ENCODE results near the gene LSP1.

The LSP1 gene

DNA sequence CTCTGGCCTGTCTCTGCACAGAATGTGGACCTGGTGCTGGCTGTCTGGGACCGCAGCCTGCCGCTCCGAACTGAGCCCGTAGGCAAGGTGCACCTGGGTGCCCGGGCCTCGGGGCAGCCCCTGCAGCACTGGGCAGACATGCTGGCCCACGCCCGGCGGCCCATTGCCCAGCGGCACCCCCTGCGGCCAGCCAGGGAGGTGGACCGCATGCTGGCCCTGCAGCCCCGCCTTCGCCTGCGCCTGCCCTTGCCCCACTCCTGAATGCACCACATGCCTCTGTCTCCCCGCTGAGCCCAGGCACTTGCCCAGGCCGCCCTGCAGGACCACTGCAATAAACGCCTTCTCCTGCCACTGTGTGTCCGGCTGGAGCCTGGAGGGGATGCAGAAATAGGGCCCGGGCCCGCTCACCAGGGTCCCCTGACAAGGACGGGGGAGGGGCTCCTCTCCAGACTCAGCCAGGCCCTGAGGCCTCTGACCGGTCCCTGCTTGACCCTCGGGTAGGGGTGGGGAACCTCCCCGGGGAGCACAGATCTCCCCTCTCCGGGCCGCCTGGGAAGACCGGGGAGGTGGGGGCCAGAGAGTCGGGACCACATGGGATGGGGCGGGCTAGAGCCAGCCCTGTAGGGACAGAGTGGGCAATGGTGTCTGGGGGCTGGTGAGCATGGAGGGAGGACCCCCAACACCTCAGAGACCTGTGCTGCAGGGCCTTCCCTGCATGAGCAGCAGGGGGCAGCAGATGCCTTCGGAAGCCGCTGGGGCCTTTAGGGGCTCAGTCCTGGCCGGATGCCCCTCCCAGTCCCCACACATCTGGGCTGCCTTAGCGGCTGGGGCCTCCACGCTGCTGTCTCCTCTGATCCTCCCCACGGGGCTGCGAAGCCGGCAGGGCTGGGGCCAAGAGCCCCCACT is 15.5 kb upstream of the LSP1 start:
- peak in 14 of 56 donors; percentile 7 to 54 (median 33) for DNase-seq

DNA sequence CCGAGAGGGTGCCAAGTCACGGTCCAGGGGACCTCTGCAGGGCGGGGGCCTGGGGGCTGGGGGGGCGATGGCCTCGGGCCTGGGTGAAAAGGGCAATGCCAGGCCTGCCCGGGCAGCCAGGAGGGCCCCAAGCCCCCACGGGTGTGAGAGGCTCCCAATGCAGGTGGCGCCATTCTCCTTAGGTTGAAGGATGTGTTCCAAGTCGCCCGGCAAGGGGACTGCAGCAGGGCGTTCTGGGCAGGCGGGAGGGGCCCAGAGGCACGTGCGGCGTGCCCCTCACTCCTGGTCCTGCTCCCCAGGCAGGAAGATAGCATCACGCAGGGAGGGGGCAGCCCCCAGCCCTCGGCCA is 14.8 kb upstream of the LSP1 start:
- no peak for DNase-seq

DNA sequence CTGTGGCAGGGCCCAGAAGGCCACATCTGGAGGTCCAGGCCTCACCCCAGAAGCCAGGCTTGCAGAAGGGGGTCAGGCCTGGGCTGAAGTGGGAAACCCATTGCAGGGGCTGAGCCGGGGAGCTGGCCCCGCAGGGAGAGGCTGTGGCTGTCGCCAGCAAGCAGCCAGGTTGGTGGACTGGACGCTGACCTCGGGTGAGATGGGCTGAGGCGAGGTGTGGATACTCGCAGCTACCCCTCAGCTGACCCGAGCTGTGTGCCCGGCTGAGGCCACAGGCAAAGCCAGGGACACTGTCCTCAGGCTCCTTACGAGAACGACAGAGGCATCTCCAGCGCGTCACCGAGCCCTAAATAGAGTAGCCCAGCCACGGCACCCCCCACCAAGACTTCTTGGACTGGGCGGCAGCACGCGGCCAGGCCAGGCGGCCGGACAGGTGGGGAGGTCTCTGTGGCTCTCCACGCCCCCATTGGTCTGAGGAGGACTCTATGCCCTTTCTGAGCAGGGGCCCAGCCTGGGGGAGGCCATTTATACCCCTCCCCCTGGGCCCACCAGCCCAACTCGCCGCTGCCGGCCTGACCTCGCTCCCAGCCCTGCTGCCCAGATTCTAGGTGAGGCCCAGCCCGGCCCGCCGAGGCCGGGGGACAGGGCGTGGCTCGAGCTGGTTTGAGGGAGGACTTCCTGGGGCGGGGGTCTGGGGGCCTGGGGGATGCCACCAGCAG is 14.3 kb upstream of the LSP1 start, which contains the start of gene TNNI2:
TNNI2 (plus strand) TSS at position 556 of the 719 bp plus-strand sequence. CDS start 716 bp downstream, outside the sequence.
- no peak for DNase-seq

DNA sequence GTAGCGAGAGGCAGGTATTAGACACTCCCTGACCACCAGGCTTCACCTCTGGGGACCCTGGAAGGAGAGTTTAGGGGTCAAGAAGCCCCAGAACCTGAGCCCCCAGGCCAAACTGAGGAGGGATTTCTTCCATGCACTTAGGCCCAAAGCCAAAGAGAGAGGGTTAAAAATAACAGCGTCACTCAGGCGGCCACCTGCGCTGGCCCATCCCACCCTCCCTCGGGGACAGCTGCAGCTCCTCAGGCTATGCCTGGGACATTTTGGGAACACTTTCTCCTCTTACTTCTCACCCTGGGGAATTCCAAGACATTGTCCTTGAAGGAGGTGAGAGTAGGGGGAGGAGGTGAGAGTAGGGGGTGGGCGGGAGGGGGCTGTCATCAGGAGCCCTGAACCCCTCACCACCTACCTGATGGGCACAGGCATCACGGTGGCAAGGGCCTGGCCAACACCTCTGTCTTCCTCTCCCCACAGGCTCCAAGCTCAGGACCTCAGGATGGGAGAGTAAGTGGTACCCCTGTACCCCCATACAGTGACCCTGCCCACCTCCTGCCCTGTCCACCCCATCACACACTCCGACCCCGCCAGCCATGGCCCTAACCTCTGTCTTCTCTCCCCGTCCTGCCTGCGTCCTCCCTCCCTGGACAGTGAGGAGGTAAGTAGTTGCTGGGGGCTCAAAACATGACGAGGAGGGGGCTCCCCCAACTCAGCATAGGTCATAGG is 13.5 kb upstream of the LSP1 start:
- no peak for DNase-seq

DNA sequence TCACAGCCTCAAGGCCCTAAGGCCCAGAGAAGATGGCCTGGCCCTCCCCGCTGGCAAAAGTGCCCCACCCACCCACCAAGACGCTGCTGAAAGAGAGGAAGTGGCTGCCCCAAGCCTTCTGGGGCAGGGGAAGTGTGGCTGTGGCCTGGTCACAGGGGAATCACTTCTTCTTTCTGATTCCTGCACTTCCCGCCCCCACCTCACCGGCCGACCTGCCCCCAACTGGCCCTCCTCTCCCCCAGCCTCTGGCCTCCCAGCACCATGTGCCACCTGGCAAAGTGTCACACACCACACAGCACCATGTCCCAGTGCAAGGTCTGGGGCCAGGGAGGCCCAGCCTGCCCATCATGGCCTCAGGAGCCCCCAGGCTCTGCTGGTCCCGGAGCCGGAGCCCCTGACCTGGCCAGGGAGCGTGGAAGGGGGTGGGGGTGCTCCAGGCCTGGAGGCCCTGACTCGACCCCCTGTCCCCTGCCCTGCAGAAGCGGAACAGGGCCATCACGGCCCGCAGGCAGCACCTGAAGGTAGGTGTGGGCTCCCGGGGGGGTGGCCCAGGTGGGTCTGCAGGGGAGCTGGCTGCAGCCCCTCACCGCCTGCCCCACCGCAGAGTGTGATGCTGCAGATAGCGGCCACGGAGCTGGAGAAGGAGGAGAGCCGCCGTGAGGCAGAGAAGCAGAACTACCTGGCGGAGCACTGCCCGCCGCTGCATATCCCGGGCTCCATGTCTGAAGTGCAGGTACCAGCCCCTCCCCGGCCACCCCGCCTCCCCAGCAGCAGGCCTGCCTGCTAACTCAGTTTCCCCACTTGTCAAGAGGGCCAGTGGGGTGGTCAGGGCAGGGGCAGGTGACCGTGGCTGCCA is 12.7 kb upstream of the LSP1 start:
- DNase-seq = peak in 15 of 56 donors; percentile 11 to 50 (median 35)

DNA sequence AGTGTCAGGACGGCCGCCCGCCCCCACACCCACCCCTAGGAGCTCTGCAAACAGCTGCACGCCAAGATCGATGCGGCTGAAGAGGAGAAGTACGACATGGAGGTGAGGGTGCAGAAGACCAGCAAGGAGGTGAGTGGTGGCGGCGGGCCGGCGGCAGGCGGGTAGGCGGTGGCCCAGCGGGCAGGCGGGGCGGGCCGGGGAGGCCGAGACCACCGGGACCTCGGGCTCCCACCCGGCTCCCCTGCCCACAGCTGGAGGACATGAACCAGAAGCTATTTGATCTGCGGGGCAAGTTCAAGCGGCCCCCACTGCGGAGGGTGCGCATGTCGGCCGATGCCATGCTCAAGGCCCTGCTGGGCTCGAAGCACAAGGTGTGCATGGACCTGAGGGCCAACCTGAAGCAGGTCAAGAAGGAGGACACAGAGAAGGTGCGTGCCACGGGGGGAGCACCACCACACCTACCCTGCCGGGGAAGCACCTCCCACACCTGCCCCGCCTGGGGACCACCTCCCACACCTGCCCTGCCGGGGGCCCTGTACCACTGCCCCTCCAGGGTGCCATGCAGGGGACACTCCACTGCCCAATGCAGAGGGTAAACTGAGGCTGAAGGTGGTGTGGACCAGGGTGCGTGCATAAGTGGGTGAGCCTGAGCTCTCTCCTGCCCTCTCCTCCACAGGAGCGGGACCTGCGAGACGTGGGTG is 12.0 kb upstream of the LSP1 start:
- no peak for DNase-seq

DNA sequence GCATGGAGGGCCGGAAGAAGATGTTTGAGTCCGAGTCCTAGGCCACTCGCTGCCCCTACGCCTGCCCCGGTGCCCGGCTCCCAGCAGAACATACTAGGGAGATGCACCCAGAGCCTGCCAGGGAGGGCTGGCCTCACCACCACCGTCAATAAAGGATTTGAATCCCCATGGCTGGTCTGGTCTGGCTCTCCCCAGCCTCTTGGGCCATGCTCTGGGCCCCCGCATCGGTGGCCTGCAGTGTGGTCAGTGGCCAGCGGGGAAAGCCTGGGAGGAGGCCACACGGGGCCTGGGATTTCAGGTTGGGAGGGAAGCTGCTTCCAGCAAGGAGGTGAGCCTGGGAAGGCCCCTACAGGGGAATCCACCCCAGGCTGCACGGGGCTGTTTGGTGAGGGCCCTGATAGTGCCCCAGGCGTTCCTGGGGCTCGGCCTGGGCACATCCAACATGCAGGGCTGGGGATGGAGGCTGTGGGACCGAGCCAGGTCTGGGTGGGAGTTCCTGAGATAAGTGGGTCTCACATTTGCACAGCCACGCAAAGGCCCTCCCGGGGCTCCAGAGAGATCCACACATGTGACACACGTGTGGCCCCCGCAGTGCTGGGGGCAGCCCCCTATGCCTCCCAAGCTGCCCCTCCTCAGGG is 11.3 kb upstream of the LSP1 start:
- no peak for DNase-seq

DNA sequence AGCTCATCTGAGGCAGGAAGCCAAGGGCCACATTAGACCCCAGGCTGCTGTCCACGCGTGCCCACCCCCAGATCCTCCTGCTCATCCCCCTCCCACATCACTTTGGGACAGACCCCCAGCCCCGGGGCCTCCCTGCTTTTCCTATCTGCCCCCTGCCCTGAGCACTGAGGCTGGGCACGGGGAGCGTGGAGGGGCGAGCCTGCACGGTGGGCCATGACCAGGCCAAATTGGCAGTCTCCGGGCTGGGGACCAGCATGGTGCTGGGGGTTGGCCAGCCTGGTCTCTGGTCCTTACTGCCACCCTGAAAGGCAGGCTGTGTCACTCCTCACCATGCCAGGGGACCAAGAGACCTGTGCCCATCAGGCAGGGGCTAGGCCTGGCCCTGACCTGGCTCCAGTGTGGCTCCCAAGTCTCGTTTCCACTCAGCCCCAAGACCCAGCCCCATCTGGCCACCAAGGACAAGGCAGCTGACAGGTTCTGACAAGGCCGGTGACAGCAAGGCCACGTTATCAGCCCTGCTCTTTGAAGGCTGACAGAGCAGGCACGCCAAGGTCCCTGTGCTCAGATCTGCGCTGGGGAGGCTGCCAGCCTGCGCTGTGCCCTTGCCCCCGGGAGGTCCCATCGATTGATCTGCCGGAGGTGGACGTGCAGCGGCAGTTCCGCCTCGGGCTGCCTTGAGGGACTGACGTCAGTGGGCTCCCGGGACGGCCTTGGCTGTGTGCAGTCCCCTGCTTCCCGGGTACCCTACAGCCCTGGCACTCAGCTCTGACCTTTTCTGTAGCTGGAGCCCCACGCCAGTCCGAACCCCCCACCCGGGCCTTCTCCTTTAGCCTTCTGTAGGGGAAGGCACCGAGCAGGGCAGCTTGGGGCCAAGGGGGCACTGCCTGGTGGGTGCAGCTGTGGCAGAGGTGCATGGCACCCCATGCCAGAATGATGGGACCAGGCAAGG is 10.5 kb upstream of the LSP1 start:
- DNase-seq = no peak

DNA sequence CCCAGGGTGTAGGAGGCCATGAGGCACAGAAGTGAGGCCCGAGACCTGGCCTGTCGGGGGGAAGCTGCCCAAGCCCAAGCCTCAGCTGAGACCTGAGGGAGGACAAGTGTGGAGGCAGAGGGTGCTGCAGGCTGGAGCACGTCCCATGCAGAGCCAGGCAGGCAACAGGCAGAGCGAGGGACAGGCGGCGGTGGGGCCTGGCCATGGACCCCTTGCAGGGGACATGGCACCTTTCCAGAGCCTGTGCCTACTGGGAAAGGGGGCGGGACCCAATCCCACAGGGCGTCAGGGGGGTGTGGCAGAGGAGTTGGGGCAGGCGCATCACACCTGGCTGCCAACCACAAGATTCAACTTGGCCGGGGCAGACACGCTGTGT is 9.8 kb upstream of the LSP1 start:
- DNase-seq = no peak

DNA sequence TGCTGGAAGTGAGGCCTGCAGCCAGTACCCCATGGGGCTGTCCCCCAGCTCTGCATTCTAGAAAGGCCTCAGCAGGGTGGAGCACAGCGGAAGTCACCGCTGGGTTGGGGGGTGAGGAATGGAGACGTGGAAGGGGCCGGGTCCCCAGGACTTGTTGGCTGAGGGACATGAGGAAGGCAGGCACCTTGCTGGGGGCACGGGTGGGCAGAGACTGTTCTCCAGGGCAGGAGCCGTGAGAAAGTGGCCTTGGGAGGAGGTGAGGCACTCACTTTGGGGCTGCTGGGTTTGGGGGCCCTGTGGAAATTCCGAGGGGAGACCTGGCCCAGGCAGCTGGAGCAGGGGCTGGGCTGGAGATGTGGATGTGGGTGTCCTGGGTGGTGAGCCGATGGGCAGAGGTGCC is 9.1 kb upstream of the LSP1 start:
- DNase-seq = no peak

DNA sequence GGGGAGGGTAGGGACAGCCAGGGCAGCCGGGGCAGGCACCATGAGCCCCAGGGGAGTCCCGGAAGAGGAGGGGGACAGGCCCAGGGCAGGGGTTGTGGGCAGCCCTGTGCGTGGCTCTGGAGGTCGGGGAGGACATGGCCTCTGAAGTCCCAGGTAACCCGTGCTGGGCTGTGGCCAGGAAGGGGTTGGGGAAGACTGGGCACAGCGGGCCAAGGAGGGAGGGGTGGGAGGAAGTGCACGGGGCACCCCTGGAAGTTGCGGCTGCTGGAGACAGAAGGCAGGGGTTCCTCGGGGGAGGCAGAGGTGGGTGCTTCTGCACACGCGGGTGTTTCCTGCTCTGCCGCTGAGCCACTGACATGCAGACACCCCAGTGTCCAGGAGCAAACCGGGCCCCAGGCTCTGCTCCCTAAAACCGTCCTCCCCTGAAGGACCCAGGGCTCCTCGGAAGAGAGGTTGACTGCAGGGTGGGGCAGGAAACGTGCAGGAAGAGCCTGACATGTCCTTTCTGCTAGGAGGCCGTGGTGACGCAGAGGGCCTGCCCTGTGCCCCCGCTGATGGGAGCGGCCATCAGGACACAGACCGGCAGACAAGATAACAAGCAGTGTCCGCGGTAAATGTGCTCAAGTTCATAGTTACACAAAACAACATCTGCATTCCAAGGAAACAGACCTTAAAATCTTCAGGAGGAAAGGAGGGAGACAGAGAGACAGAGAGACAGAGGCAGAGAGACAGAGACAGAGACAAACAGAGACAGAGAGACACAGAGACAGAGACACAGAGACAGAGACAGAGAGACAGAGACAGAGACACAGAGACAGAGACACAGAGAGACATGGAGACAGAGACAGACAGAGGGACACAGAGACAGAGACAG is 8.4 kb upstream of the LSP1 start:
- DNase-seq = no peak

DNA sequence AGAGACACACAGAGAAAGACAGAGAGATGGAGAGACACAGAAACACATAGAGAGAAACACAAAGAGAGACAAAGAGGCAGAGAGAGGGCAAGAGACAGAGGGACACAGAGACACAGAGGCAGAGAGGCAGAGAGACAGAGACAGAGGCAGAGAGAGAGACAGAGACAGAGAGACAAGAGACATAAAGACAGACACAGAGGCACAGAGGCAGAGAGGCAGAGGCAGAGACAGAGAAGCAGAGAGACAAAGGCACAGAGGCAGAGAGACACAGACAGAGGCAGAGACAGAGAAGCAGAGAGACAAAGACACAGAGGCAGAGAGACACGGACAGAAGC is 7.8 kb upstream of the LSP1 start:
- DNase-seq = no peak

DNA sequence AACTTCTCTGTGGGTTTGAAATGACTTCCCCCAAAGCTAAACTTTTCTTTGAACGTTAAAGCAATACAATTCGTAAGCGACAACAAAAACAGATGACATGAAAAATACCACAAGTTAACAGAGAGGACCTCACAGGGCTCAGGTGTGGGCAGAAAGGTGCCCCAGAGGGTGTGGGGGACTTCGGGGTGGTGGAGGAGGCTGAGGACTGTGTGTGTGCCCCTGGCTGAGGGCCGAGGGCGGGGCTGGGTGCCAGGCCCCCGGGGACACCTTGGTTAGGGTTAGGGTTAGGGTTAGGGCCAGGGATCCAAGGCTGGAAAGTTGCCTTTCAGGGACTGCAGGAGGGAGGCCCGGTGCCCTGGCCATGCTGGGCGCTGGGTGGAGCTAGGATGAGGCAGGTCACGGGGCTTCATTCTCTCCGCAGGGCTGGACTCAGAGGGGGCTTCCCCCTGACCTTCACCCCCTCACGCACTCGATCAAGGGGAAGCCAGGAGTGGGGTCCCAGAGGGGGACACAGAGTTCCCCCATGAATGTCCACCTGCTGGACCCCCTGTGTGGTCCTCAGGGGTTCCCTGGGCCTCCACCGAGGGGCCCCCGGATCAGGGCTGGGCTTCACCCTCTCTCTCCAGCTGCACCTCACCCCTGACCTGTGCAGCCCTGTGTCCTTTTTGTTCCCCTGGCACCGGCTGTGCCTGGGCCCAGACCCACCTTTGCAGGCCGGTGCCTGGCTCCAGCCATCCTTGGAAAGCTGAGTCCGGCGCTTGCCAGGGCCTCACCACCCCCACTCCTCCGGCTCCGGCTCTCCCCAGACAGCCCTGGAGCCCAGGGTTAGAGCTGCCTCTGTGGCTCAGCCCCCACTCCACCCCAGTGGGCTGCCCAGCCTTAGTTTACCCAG is 7.1 kb upstream of the LSP1 start:
- DNase-seq = no peak

DNA sequence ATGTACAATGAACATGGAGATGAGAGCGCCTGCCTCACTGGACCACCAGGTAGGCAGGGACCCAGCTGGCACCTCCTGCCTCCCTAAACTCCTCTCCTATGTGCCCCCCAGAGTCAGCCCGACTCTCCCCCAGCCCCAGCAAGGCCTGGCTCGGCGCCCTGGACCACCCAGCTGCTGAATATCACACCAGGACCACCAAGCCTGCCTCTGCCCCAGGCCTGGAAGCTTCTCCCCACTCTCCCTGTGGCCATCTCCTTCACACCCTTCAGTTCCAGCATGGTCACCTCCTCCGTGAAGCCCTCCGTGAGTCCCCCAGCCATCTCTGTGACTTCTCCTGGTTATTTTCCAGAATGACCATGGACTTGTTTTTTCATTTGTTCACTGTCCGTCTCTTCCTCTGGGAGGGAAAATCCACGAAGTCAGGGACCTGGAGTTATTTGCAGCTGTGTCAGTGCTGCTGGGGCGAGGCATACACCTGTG is 6.4 kb upstream of the LSP1 start:
- DNase-seq = no peak

DNA sequence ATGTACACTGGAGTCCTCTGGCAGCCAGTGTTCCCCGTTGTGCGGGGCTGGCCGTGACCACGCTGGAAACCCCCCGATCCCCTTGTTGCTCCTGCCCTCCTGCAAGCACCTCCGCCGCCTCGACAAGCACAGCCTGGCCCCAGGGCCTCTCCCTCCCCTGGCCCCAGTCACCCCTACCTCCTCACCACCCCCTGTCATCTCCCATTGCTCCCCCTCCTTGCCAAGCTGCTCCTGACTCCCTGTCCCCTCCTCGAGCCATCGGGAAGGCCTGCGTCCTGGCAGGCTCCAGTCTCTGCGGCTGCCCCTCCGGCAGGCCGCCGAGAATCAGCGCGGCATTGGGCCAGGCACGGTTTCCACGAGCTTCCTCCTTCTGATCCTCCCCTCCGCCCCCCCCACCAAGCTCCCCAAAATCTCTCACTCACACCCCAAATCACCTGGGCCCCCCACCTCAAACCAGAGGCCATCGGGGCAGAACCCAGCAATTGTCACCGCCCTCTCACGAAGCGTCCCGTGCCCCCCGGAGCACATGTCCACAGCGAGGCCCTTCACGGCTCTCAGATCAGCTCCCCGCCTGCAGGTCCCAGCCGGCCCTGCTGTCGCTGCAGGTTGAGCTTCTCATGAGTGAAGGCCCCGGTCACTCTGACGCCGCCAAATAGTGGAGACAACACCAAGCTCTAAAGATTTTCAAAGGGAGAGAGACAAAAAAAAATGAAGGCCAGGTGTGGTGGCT is 5.7 kb upstream of the LSP1 start:
- no peak for DNase-seq
